ENCODE data around the gene MUSTN1.

The MUSTN1 gene

GRCh38 chr3:52834871-52835501 lies at the start of gene MUSTN1:
Gene MUSTN1 (minus strand): TSS chr3:52835019. CDS start chr3:52834948, 71 bp downstream.
- no peak for DNase-seq

GRCh38 chr3:52882377-52882776 lies 47.6 kb upstream of the MUSTN1 start:
- DNase-seq = no peak

More at GRCh38 chr3:52834871-52835501, at the start of gene MUSTN1:
- TF ChIP-seq GATA1 (IDR thresholded peaks at IDR 0.05; ENCODE audit: low read depth, low read length) (no peak), POLR2A (IDR thresholded peaks at IDR 0.05; ENCODE audit: low read length) (no peak)

GRCh38 chr3:52881871-52882270 lies 47.1 kb upstream of the MUSTN1 start:
- DNase-seq = no peak
- no peak for TF ChIP-seq GATA1 (IDR thresholded peaks at IDR 0.05; ENCODE audit: low read depth, low read length)
- no peak for TF ChIP-seq POLR2A (IDR thresholded peaks at IDR 0.05; ENCODE audit: low read length)

More at GRCh38 chr3:52882377-52882776, 47.6 kb upstream of the MUSTN1 start:
- no peak for TF ChIP-seq GATA1 (IDR thresholded peaks at IDR 0.05; ENCODE audit: low read depth, low read length)
- no peak for TF ChIP-seq POLR2A (IDR thresholded peaks at IDR 0.05; ENCODE audit: low read length)

- DNase-seq = no peak
- TF ChIP-seq GATA1 (IDR thresholded peaks at IDR 0.05; ENCODE audit: low read depth, low read length) (no peak), POLR2A (IDR thresholded peaks at IDR 0.05; ENCODE audit: low read length) (no peak)
Measured at GRCh38 chr3:52880474-52880873, 45.7 kb upstream of the MUSTN1 start.

- TF ChIP-seq GATA1 (IDR thresholded peaks at IDR 0.05; ENCODE audit: low read depth, low read length) = no peak
- TF ChIP-seq POLR2A (IDR thresholded peaks at IDR 0.05; ENCODE audit: low read length) = no peak
- DNase-seq = no peak
Measured at GRCh38 chr3:52880047-52880446, 45.2 kb upstream of the MUSTN1 start.

GRCh38 chr3:52879581-52879980 lies 44.8 kb upstream of the MUSTN1 start:
- DNase-seq = no peak

GRCh38 chr3:52879090-52879489 lies 44.3 kb upstream of the MUSTN1 start:
- peak; percentile 17 to 21 for DNase-seq
- TF ChIP-seq GATA1 (IDR thresholded peaks at IDR 0.05; ENCODE audit: low read depth, low read length) (no peak), POLR2A (IDR thresholded peaks at IDR 0.05; ENCODE audit: low read length) (no peak)

More at GRCh38 chr3:52879581-52879980, 44.8 kb upstream of the MUSTN1 start:
- no peak for TF ChIP-seq GATA1 (IDR thresholded peaks at IDR 0.05; ENCODE audit: low read depth, low read length)
- no peak for TF ChIP-seq POLR2A (IDR thresholded peaks at IDR 0.05; ENCODE audit: low read length)

- no peak for DNase-seq
- no peak for TF ChIP-seq GATA1 (IDR thresholded peaks at IDR 0.05; ENCODE audit: low read depth, low read length)
- TF ChIP-seq POLR2A (IDR thresholded peaks at IDR 0.05; ENCODE audit: low read length) = no peak
Measured at GRCh38 chr3:52877085-52877484, 42.3 kb upstream of the MUSTN1 start.

GRCh38 chr3:52874864-52875587 lies 40.2 kb upstream of the MUSTN1 start:
- no peak for TF ChIP-seq GATA1 (IDR thresholded peaks at IDR 0.05; ENCODE audit: low read depth, low read length)
- TF ChIP-seq POLR2A (IDR thresholded peaks at IDR 0.05; ENCODE audit: low read length) = no peak
- no peak for DNase-seq

GRCh38 chr3:52874160-52874701 lies 39.4 kb upstream of the MUSTN1 start:
- DNase-seq = no peak
- TF ChIP-seq POLR2A (IDR thresholded peaks at IDR 0.05; ENCODE audit: low read length) = no peak
- no peak for TF ChIP-seq GATA1 (IDR thresholded peaks at IDR 0.05; ENCODE audit: low read depth, low read length)

GRCh38 chr3:52873433-52874159 lies 38.8 kb upstream of the MUSTN1 start:
- TF ChIP-seq GATA1 (IDR thresholded peaks at IDR 0.05; ENCODE audit: low read depth, low read length) = no peak
- no peak for TF ChIP-seq POLR2A (IDR thresholded peaks at IDR 0.05; ENCODE audit: low read length)
- DNase-seq = peak in 1 of 2 experiments; percentile 26

- peak; percentile 17 to 67 for DNase-seq
- TF ChIP-seq GATA1 (IDR thresholded peaks at IDR 0.05; ENCODE audit: low read depth, low read length) (no peak), POLR2A (IDR thresholded peaks at IDR 0.05; ENCODE audit: low read length) (no peak)
Measured at GRCh38 chr3:52872245-52872644, 37.4 kb upstream of the MUSTN1 start.

GRCh38 chr3:52871761-52872160 lies 36.9 kb upstream of the MUSTN1 start:
- DNase-seq = no peak
- TF ChIP-seq GATA1 (IDR thresholded peaks at IDR 0.05; ENCODE audit: low read depth, low read length) (no peak), POLR2A (IDR thresholded peaks at IDR 0.05; ENCODE audit: low read length) (no peak)

- no peak for DNase-seq
- no peak for TF ChIP-seq POLR2A (IDR thresholded peaks at IDR 0.05; ENCODE audit: low read length)
- no peak for TF ChIP-seq GATA1 (IDR thresholded peaks at IDR 0.05; ENCODE audit: low read depth, low read length)
Measured at GRCh38 chr3:52870471-52870870, 35.7 kb upstream of the MUSTN1 start.

Measured in erythroblast (primary cell).